ENCODE data around the gene CHKB.
A peak's percentile ranks its signal among the peaks of the same experiment; 100 is the strongest.

CHKB gene, protein sequence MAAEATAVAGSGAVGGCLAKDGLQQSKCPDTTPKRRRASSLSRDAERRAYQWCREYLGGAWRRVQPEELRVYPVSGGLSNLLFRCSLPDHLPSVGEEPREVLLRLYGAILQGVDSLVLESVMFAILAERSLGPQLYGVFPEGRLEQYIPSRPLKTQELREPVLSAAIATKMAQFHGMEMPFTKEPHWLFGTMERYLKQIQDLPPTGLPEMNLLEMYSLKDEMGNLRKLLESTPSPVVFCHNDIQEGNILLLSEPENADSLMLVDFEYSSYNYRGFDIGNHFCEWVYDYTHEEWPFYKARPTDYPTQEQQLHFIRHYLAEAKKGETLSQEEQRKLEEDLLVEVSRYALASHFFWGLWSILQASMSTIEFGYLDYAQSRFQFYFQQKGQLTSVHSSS

DNA sequence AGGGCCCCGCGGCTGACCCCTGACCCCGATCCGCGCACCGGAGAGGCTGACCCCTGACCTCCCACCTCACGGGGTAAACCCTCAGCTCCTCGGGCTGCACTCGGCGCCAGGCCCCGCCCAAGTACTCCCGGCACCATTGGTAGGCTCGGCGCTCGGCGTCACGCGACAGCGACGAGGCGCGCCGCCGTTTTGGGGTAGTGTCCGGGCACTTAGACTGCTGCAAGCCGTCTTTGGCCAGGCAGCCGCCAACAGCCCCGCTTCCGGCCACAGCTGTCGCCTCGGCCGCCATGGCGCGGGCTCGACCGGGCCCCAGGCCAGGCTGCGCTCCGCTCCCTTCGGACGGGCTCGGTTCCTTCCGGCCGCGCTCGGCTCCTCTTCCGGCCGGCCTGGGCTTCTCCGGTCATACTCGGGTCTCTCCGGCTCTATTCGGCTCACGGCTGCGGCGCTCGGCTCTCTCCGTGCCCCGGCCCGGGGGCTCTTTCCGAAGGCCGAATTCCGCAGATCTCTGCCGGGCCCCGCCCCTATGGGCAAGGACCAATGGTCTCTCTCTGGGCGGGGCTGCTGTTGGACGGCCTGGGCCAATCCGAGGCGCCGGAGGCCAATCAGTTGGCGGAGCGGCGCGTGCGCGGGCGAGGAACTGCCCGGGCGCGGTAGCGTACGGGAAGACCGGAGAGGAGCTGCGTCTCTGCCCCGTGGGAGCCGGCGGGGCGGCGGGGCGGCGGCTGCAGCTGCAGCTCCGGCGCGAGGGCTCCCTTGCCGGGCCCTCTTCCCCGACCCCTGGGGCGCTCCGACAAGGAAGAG, at the start of gene CHKB:
CHKB (minus strand) TSS at position 357 of the 801 bp plus-strand sequence; CDS start at position 289, 68 bp downstream.
- no peak for TF ChIP-seq JUND (IDR thresholded peaks at IDR 0.05; ENCODE audit: low read depth)
- in situ Hi-C loops (cut with HindIII; ENCODE audit: low pct_unique_long_range_greater_than_20kb, low sequenced_read_pairs) = no loop called here
- peak; percentile 96 to 97 for DNase-seq (ENCODE audit: low read depth in 1 of 2, low spot score in 1 of 2)

DNA sequence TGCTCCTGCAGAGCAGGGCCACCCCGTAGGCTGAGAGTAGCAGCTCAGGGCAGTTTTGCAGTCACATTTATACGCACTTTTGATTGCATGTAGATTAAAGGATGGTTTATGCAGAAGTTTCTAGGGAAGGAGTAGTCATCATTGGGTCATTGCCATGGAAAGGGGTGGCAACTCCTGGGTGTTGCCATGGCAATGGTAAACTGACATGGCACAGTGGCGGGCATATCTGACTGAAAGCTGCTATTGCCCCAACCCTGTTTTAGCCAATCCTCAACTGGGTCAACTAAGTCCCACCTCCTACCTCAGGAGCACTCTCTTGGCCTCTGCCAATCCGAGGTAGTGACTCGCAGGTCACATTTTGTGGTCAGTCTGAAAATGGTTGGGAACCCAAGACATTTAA, 47.7 kb upstream of the CHKB start:
- no peak for TF ChIP-seq JUND (IDR thresholded peaks at IDR 0.05; ENCODE audit: low read depth)
- DNase-seq (ENCODE audit: low read depth in 1 of 2, low spot score in 1 of 2) = no peak
- in situ Hi-C loops (cut with HindIII; ENCODE audit: low pct_unique_long_range_greater_than_20kb, low sequenced_read_pairs) = no loop called here

DNA sequence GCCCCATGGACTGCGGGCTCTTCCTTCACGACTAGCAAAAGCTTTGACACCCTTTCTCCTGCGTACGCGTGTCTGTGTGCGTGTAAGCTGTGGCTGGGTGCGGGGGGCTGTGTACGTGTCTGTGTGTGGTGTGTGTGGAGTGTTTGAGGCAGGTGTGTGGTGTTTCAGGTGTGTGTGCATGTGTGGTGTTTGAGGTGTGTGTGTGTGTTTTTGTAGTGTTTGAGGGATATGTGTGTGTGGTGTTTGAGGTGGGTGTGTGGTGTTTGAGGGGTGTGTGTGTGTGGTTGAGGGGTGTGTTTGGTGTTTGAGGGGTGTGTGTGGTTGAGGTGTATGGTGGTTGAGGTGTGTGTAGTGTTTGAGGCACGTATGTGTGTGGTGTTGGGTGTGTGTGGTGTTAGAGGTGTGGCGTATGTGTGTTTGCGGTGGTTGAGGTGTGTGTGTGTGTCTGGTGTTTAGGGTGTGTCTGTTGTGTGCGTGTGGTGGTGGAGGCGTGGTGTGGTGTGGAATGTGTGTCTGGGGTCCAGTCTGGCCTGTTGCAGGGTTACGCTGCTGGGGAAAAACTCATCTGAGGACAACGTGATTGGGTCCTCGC, 46.0 kb upstream of the CHKB start:
- in situ Hi-C loops (cut with HindIII; ENCODE audit: low pct_unique_long_range_greater_than_20kb, low sequenced_read_pairs) = no loop called here
- no peak for TF ChIP-seq JUND (IDR thresholded peaks at IDR 0.05; ENCODE audit: low read depth)
- DNase-seq (ENCODE audit: low read depth in 1 of 2, low spot score in 1 of 2) = no peak

- DNase-seq (ENCODE audit: low read depth in 1 of 2, low spot score in 1 of 2) = peak in 1 of 2 experiments; percentile 90
- in situ Hi-C loops (cut with HindIII; ENCODE audit: low pct_unique_long_range_greater_than_20kb, low sequenced_read_pairs) = no loop called here
- TF ChIP-seq JUND (IDR thresholded peaks at IDR 0.05; ENCODE audit: low read depth) = no peak
Measured at GRCh38 chr22:50627642-50628542, 45.2 kb upstream of the CHKB start, which contains the start of gene ARSA. Gene ARSA (minus strand): TSS chr22:50628152. CDS start chr22:50627779, 373 bp downstream.

DNA sequence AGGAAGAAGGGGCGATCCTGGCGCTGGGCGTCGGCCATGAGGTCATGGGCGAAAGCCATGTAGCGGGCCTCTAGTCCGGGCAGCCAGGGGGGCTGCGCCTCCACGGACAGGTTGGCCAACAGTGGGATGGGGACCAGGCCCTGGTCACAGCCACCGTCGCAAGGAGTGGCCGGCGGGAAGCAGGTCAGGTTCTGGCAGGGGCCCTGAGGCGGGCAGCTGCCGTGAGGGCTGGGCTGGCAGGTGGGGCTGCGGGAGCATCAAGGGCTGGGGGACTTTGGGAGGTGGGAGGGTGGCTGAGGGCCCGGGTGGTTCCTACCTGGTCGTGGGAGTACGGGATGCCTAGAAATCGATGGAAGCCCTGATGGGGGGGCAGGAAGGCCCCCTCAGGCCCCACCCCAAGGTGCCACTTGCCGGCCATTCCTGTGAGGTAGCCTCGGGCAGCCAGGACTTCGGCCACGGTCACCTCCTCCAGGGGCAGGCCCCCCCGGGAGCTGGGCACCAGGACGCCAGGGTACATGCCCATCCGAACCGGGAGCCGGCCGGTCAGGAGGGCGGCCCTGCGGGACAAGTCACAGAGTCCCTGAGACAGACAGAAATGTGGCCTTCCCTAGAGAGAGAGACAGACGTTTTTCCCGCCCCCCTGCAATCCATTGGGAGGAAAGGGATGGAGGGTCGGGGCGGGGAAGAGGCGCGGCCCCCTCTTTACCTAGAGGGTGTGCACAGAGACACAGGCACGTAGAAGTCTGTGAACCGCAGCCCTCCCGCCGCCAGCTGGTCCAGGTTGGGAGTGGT, 44.4 kb upstream of the CHKB start:
- no peak for TF ChIP-seq JUND (IDR thresholded peaks at IDR 0.05; ENCODE audit: low read depth)
- no peak for DNase-seq (ENCODE audit: low read depth in 1 of 2, low spot score in 1 of 2)
- in situ Hi-C loops (cut with HindIII; ENCODE audit: low pct_unique_long_range_greater_than_20kb, low sequenced_read_pairs) = no loop called here

DNA sequence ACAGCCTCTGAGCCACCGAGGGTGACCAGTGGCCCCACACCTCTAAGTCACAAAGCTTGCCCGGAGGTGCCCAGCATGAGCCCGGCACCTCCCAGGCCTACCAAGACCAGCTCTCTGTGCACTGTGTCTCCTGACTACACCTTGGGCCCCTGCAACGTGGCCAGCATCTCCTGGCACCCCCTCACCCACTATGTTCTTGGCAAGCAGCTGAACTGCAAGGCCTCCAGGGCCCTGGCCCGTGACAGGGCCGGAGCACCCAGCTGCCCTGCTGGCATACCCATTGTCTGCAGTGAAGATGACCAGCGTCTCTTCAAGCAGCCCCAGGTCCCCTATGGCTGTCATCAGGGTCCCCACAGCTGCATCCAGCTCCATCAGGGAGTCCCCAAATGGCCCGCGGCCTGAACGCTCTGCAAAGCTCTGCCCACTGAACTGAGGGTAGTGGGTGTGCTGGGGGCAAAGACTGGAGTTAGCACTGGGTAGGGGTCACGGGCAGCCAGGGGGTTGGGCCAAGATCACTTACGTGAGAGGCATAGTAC, 43.7 kb upstream of the CHKB start:
- no peak for TF ChIP-seq JUND (IDR thresholded peaks at IDR 0.05; ENCODE audit: low read depth)
- no peak for DNase-seq (ENCODE audit: low read depth in 1 of 2, low spot score in 1 of 2)
- in situ Hi-C loops (cut with HindIII; ENCODE audit: low pct_unique_long_range_greater_than_20kb, low sequenced_read_pairs) = no loop called here

DNA sequence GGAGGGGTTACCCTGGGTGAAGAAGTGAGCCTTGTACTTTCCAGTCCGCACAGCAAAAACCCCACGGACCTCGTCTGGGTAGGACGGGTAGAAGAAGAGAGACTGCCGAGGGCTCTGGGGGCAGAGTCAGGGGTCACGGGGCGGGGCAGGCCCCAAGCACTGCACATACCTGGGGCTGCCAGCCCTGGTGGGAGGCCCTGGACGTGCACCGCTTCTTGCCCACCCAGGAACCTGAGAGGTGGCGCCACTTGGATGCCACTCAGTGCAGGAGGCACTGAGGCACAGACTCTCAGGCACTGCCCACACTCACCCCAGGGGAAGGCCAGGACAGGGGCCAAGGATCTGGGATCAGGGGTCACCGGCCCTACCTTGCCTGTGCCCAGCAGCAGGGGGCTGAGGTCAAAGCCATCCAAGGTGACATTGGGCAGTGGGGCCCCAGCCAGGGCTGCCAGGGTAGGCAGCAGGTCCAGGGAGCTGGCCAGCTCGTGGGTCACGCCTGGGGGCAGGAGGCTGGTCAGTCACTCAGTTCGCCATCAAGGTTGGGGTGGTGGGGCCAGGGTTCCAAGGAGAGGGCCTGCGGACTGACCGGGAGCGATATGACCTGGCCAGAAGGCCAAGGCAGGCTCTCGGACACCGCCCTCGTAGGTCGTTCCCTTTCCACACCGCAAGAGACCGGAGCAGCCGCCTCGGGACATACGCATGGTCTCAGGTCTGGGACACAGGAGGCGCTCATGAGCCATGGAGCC, 43.1 kb upstream of the CHKB start:
- no peak for DNase-seq (ENCODE audit: low read depth in 1 of 2, low spot score in 1 of 2)
- in situ Hi-C loops (cut with HindIII; ENCODE audit: low pct_unique_long_range_greater_than_20kb, low sequenced_read_pairs) = no loop called here
- no peak for TF ChIP-seq JUND (IDR thresholded peaks at IDR 0.05; ENCODE audit: low read depth)

- in situ Hi-C loops (cut with HindIII; ENCODE audit: low pct_unique_long_range_greater_than_20kb, low sequenced_read_pairs) = no loop called here
- no peak for DNase-seq (ENCODE audit: low read depth in 1 of 2, low spot score in 1 of 2)
- no peak for TF ChIP-seq JUND (IDR thresholded peaks at IDR 0.05; ENCODE audit: low read depth)
Measured at GRCh38 chr22:50625131-50625567, 42.5 kb upstream of the CHKB start.

- DNase-seq (ENCODE audit: low read depth in 1 of 2, low spot score in 1 of 2) = no peak
- no peak for TF ChIP-seq JUND (IDR thresholded peaks at IDR 0.05; ENCODE audit: low read depth)
- in situ Hi-C loops (cut with HindIII; ENCODE audit: low pct_unique_long_range_greater_than_20kb, low sequenced_read_pairs) = no loop called here
Measured at GRCh38 chr22:50624347-50625130, 41.9 kb upstream of the CHKB start.
